ENCODE results near the gene FARP1.
"Not testable (repeated sequence)": the region's sequence is repeated elsewhere in the genome, so short reads cannot be mapped to it uniquely, and the experiment has no call there.

The FARP1 gene

DNA sequence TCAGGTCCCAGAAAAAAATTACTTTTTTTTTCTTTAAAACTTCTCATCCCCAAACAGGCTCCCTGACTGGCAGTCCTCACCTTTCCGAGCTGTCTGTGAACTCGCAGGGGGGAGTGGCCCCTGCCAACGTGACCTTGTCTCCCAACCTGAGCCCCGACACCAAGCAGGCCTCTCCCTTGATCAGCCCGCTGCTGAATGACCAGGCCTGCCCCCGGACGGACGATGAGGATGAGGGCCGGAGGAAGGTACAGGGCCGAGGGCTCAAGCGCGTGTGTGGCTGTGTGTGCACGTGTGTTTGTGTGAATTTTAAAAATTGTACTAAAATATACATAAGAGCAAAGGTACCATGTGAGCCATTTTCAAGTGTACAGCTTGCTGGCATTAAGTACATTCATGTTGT lies 266.4 kb downstream of the FARP1 start:
- no peak for DNase-seq

DNA sequence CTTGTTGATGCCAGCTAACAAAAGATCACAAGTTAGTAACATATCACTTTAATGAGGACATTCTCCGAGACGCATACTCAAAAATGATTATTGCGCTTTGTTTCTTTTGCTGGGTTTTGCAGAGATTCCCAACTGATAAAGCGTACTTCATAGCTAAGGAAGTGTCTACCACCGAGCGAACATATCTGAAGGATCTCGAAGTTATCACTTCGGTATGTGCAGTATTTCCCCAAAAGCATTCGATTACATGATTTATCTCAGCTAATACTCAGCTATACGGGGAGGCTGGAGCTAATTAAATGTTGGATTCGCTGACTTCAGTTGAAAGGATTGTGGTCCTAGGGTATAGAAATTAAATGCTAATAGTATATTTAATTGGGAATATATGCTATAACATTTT lies 267.7 kb downstream of the FARP1 start:
- no peak for DNase-seq

DNA sequence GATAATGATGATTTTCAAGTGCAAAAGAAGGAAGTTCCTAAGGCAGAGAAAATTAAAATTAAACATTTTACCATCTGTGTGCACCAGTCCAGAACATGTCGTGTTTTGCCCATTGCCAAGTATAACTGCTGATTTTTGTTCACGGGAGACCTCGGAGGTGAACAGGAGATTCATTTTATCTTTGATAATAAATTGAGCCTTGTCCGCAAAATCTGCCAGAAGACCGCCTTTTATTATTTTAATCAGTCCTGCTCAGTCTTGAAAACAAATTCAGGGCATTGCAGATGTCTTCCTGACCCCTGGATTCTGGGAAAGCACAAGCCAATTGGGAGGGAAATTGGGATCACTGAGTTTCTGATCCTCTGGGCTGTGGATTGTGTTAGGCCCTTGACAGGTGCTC lies 268.1 kb downstream of the FARP1 start:
- DNase-seq = no peak

DNA sequence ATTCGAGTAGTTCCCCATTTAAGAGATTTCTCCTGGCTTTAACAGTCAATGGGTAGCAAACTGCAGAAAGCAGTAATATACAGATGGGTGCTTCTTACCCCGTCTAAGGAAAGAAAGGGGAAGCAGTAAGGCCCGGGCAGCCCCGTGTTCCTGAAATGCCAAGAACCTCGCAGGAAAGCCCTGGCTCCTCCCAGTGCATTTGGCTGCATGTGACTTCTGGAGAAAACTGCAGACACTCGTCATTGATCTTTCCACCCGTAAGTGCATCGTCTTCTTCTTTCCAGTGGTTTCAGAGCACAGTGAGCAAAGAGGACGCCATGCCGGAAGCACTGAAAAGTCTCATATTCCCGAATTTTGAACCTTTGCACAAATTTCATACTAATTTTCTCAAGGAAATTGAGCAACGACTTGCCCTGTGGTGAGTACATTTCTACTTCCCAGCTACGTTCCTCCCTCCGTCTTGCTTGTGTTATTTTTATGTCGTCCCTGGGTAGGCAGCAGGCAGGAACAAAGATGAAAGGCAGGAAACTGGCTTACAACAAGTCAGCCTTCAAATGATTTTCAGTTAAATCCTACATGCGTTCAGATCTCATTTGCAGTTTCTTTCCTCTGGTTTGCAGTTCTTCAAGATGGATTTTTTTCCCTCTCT lies 268.8 kb downstream of the FARP1 start:
- no peak for DNase-seq

DNA sequence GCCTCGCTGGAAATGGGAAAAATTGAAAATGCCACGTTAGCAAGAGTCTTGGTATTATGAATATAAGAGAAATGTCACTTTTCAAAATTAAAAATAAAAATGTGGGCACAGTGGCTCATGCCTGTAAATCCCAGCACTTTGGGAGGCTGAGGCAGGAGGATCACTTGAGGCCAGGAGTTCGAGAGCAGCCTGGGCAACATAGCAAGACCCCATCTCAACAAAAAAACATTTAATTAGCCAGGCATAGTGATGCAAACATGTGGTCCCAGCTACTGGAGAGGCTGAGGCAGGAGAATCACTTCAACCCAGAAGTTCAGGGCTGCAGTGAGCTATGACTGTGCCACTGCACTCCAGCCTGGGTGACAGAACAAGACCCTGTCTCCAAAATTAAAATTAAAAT lies 270.4 kb downstream of the FARP1 start:
- not testable (repeated sequence) for DNase-seq

DNA sequence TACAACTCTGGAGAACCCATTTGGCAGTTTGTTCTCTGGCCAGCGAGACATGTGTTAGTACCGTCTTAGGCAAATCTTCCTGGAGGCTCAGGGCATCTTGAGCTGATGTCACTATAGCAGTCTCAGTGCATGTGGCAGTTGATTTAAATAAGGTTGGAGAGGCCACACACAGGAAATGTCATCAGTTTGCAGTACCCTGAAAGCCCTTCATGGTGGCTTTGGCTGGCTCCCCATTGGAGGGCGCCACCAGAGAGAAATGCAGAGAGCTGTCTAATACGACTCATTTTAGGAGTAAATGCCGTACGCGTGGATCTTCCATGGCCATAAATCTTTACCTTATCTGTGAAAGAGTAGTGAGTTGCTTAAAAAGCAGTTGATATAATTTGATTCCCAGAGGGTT lies 270.9 kb downstream of the FARP1 start:
- DNase-seq = no peak

DNA sequence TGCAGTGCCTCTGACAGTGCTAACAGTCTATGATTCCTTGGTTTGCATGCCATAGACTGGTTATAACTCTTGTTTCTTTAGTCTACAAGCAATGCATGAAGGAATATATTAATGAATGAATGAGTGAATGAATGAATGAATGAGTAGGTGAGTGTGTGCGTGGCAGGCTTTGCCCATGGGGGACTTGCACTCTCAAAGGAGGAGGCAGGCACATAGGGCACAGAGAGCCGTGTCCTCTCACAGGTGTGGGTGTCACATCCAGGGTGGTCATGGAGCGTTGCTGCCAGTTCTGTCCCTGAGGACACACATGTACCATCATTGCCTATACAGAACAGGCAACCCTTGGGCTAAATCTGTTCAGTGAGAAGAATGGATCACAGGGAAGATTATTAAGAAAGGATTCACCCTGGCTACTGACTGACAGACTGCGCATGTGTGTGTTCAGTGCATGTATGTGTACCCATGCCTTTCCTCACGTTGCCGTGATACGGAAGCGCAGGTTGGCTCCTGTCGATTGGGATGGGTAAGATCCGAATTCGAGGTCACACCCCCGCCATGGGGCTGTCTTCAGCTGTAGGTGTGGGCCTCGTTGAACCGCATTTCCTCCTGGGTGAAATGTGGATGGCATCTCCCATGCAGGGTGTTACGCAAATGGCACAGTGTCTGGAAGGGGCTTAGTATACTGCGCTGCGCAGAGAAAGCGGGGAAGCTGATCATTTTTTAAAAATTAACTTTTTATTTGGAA lies 272.6 kb downstream of the FARP1 start:
- no peak for DNase-seq

DNA sequence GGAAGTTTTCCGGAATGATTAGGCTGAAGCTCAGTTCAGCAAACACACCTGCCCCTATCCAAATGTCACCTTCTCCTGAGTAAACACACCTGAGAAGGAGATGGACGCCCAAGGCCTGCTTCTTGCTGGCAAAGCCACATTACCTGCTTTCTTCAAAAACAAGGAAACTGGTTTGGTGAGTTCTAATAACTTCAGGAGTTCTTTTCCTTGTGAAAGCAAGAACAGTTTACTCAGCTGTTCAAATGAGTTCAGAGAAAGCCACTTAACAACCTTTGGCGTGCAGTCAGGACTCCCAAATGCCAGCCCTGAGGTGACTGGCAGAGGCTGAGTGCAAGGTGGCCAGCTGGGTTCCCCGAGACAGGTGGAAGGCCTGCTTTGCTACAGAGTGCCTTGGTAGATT lies 273.5 kb downstream of the FARP1 start:
- DNase-seq = no peak

DNA sequence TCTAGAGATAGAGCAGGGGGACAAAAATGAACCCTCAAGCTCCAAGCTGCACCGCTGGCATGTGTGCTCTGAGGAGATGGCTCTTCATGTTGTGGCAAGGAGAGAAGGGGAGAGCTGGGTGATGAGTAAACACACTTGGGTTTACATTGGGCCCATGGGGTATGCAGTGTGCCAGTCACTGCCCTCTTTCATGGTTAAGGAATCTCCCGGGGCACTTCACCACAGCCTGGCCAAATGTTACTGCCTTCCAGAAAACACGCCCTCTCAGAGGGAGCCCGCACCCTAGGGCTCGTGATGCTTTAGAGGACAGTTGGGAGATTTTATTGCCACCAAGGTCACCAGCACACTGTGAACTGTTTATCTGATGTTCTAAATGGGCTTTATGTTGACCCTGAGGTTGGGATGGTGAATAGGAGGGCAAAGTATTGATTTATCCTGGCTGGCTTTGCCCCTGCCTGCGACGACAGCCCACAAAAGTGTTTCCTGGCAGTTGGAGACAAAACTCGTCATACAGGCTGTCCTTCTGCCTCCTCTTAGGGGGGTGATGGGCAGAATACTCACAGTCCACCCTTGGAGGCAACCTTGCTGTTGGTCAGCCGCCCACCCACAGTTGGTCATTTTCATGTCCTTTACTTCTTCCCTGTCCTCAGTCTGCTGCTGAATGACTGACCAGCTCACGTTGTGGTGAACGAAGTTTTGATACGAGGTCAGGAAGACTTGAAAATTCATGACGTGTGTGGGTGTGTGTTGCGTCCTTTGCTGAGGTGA lies 277.1 kb downstream of the FARP1 start:
- DNase-seq = no peak

DNA sequence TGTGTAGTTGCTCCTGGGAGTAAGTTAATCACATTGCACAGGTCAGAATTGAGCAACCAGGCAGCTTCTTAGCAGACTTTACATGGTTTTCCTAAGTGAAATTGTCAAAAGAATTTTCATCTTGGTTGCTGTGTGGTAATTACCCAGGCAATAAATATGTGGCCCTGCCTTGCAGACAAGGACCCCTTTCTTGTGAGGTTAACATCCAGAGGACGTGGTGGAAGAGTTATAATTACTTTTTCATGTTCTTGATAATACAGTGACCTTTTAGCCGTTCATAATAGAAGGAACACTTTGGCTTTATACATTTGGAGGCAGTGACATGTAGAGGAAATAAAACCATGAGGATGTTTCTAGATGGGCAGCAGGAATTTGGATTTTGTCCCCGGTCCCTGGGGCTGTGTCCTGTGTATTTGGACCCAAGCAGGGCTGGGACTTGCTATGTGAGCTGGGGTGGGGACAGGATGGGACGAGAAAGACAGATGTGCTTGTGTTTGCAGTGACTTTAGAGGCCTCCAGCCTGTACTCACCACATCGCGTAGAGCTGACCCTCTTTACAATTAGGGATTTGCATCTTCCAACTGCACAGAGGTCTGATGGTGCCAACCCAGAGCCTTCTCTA lies 277.8 kb downstream of the FARP1 start:
- no peak for DNase-seq

DNA sequence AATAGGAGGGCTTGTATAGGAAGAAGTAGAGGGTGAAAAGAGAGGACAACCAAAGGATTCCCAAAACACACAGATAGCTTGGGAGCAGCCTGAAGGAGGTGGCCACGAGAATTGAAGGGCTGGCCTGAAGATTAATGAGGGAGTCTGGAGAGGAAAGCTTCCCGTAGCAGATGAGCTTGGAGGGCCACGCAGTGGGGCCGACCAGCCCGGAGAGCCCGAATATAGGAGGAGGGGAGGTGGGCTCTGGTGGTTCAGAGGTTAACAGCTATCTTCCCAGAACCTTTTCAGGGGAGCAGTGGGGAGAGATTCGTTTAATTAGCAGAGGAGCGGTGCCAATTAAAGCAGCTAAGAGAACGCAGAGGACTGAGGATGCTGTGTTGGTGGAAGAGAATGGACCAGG lies 279.2 kb downstream of the FARP1 start:
- no peak for DNase-seq

DNA sequence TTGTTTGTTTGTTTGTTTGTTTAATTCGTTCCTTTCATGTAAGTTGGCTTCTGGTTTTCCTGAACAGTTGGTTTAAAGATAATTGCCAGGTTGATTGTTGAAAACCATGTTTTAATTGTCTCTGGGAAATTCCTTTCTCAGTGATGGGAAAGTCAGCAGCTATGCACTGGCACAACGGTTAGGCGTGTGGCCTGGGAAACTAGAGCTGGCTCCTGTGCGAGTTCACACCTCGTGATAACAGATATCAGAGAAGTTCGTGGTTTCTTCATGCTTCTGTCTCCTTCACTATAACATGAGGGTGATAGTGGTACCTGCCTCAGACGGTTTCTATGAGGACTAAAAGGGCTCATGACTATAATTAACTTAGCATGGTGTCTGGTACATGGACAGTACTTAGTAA lies 280.5 kb downstream of the FARP1 start:
- no peak for DNase-seq

DNA sequence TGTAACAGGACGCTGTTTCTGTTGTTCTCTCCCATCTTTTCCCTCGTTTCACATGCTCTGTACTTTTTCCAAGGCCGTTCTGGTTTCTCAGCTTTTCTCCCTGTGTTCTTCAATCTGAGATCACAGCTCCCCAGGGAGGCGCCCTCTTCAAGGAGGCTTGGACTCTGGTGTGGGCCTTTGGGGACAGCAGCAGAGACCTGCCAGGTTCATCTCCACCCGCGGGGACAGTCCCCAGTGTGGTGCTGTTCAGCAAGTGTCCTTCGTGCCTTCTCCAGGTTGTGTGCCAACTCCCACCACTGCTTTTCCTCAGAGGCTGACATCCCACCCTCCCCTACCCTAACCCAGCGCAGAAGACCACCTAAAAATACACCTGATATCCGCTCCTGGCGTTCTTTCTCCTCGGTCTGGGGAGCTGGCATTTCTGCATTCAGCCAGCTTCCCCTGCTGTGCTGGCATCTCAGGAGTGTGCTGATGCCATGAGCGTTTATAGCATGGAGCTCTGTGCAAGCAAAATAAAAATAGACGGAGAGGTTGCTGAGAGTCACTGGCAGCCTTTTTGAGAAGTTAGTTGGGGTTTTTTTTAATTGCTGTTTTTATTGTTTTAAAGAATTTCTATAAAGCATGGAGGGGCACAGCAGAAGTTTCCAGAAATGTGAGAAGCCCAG lies 284.6 kb downstream of the FARP1 start:
- DNase-seq = no peak

DNA sequence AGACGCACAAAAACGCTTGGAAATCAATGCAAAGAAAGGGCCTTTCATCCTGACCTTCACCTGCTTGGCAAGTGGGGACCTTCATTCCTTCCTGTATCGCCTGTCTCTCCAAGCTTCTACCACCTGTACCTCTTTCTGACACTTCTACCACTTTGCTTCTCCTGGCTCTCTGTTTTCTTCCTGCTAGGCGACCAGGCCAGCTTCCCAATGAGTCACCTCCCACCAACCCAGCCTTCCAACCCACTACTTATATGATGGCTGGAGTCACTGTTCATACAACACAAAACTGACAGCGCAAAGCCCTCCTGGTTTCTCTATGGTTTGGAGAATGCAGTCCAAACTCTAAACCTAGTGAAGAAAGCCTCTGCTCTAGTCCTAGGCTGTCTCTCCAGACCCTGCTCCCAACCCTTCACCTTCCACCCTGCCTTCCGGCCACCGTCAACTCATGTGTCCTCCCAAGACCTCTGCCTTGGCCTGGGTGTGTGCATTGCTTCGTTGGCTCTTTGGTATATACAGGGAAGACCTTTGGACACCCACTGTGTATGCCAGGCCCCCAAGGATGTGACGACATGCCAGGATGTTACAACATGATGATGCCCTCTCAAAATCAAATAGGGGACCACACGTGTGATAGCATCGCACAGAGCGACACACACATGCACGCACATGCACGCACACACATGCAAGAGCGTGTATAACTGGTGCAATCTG lies 285.5 kb downstream of the FARP1 start:
- DNase-seq = no peak

DNA sequence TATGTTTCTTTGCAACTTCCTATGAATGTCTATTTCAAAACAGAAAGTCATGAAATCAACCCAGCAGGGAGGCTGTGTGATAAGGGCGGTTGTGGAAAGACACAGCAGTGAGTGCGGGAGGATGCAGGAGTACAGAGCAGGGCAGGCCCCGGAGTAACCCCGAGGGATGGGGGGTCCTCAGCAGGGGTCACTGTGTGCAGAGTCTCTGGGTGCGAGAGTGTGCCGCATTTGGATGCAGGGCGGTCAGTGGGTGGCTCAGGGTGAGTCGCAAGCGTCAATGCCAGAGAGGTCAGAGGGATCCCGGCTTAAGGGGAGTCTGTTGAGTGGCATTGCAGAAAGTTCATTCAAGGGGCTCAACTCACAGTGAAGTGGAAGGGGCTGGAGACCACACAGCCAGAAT lies 286.2 kb downstream of the FARP1 start:
- DNase-seq = no peak

DNA sequence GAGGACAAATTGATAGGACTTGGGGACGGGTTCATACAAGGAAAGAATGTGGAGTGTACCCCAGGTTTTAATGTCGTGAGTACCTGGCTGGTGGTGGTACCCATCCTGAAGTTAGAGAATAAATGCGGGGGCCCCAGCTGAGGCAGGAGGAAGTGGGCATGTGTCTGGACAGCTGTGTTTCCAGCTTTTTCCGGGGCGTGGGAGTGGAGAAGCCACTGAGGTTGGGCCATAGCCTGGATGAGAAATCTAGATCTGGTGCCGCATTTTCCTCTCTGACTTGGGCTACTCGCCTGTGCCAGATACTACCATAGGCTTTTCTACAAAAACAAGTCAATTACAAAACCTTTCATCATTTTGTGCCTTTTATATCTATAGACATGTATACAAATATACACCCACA lies 286.6 kb downstream of the FARP1 start:
- DNase-seq = no peak

DNA sequence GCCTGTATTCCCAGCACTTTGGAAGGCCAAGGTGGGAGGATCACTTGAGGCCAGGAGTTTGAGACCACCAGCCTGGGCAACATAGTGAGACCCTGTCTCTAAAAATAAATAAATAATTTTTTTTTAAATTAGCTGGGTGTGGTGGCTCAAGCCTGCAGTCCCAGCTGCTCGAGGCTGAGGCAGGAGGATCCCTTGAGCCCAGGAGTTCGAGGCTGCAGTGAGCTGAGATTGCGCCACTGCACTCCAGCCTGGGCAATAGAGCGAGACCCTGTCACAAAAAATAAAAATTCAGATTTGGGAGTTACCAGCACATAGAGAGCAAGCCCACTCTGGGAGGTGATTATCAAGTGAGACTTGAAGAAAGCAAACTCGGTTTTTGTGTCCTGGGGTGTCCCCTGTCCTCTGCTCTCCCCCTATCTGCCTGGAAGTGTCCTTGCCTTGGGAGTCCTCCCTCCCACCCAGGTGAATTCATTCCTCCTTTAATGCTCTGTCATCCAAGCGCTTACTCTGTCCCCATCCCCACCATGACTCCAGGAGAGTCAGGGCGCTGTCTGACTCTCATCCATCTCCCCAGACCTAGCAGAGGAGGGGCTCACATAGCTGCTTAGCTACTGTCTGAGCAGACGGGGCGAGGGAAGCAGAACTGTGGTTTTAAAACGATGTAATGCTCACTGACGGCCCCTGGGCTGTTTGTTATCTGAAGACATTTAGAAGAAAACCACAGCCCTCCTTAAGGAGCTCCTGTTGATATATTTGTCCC lies 287.3 kb downstream of the FARP1 start:
- DNase-seq = no peak

DNA sequence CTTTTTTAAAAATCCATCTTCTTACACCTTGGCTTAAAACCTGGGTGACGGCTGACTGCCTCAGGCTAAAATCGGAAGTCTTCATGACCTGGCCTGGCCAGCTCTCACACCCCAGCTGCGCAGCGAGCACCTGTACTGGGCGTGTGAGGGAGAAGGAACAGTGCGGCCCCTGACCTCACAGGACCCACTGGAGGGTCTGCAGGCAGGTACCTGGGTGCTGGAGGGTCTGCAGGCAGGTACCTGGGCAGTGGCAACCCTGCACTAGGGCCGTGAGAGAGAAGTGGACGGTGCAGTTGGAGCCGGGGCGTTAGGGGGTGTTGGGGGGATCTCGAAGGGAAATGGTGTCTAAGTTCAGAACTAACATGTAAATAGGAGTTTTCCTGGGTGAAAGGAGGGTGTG lies 289.7 kb downstream of the FARP1 start:
- DNase-seq = no peak

DNA sequence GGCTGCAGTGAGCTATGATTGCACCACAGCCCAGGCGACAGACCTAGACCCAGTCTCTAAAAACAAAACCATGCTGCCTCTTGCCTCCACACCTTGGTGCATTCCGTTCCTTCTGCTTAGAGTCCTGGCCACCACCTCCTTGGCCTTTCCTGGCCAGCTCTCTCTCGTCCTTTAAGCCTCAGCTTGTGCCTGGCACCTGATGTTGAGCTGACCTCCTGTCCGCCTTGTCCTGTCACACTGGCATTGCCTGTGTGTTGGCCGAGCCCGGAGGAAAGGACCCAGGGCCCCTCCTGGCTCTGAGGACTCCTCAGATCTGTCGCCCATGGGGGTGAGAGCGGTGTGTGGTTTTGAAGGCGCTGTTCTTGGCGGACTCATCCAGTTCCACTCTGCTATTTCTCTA lies 290.8 kb downstream of the FARP1 start:
- no peak for DNase-seq

DNA sequence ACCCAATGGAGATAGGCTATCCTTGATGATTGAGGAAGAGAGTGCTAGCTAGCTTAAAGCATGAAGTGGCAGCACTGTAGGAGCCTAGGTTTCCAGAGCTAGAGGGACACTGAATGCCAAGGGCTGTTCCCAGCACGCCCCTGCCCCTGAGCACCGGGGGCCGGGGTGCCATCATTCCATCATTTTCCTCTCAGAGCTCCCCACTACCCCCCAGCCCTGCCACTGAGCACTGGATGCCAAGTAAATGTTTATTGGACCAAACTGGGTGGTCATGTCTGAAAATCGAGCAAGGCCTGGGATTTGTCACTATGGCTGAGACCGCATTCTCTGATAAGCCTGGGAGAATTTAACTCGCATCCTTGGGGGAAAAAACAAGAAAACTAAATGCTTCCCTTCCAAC lies 291.2 kb downstream of the FARP1 start:
- no peak for DNase-seq

DNA sequence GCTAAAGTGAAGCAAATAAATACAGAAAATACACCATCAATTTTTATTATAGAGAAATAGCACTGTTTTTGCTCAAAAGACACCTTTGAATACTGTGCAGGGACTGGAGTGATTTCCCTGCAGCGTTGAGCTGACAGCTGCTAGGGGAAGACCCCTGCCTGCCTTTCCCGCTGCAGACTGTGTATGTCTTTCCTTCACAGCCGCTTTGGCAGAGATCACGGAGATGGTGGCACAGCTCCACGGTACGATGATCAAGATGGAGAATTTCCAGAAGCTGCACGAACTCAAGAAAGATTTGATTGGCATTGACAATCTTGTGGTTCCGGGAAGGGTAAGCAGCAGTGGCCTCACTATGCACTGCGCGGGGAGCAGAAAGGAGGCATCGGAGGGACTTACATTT lies 292.5 kb downstream of the FARP1 start:
- no peak for DNase-seq
